Progenitor cell of endocrine pancreas (in vitro differentiated cells): Measurements from ENCODE around the gene SMOC2. TPM values are rescaled to one million over a fixed set of nuclear protein-coding genes. Genes with fewer than 3 reads are reported as not detected.

Source experiments
- DNase-seq: peaks from one replicate; pipeline ENCODE4 v3.0.0; 2021; ENCODE audit warnings: low spot score; ENCODE audit not compliant: unreplicated experiment
- H3K27ac Mint-ChIP-seq: 2 replicates; pipeline ENCODE4 v1.8.0; 2021; ENCODE audit warnings: mild to moderate bottlenecking, moderate library complexity, mixed read lengths
- H3K27me3 Mint-ChIP-seq: 2 replicates; pipeline ENCODE4 v1.8.0; 2021; ENCODE audit warnings: mixed read lengths
- H3K36me3 Mint-ChIP-seq: 2 replicates; pipeline ENCODE4 v1.8.0; 2022; ENCODE audit warnings: mixed read lengths; ENCODE audit not compliant: insufficient read depth
- H3K4me1 Mint-ChIP-seq: 2 replicates; pipeline ENCODE4 v1.8.0; 2021; ENCODE audit warnings: low read depth, mixed read lengths
- H3K4me3 Mint-ChIP-seq: 2 replicates; pipeline ENCODE4 v1.8.0; 2021; ENCODE audit warnings: low read depth, mild to moderate bottlenecking, moderate library complexity, mixed read lengths
- H3K9me3 Mint-ChIP-seq: 2 replicates; pipeline ENCODE4 v1.8.0; 2021; ENCODE audit warnings: low read depth, mixed read lengths
- CTCF ChIP-seq: fragments of 200-600 bp; sonication (generic); IDR thresholded peaks from one replicate; pipeline ENCODE4 v1.5.0; 2021; ENCODE audit warnings: antibody characterized with exemption, mild to moderate bottlenecking; ENCODE audit not compliant: unreplicated experiment
- long read RNA-seq: library from polyadenylated mRNA; unstranded; transcript quantifications from one replicate; pipeline ENCODE4 v2.0.0, GENCODE V29; 2020
- total RNA-seq: library from RNA; stranded (reverse); gene quantifications from 2 replicates; pipeline ENCODE4 v1.2.1, GENCODE V29; 2021

Gene SMOC2
- 4.8 and 5.9 TPM in 2 replicates for total RNA-seq
- long read RNA-seq, transcript SMOC2-202 (13 exons, 3,117 nt) = major isoform, 5 of 14 reads
- long read RNA-seq, partial matches to known transcripts = 3 of 14 reads
- long read RNA-seq, other reads (novel, unspliced or antisense) = 4 of 14 reads

GRCh38 chr6:168440520-168441433 is at the start of gene SMOC2:
SMOC2 (plus strand) TSS chr6:168441184; CDS start chr6:168441371, 187 bp downstream.
- peak within 1 kb of the TSS; percentile 74 for H3K4me3 Mint-ChIP-seq
- no peak for TF ChIP-seq CTCF
- H3K9me3 Mint-ChIP-seq = peaks cover 2% of the 10 kb centered on the region
- H3K4me1 Mint-ChIP-seq = peaks cover 10% of the 10 kb centered on the region
- no peak for DNase-seq
- peaks cover 3% of the 10 kb centered on the region for H3K36me3 Mint-ChIP-seq
- peak within 1 kb of the TSS; percentile 27 for H3K27ac Mint-ChIP-seq
- H3K27me3 Mint-ChIP-seq = peaks cover 81% of the 10 kb centered on the region

- H3K4me1 Mint-ChIP-seq = peaks cover 29% of the 10 kb centered on the region
- peaks cover 16% of the 10 kb centered on the region for H3K27me3 Mint-ChIP-seq
- TF ChIP-seq CTCF = no peak
- H3K4me3 Mint-ChIP-seq = no peak overlapping the region
- no peak overlapping the region for H3K27ac Mint-ChIP-seq
- peaks cover 1% of the 10 kb centered on the region for H3K36me3 Mint-ChIP-seq
- no peak for DNase-seq
- peaks cover 4% of the 10 kb centered on the region for H3K9me3 Mint-ChIP-seq
Measured at GRCh38 chr6:168393126-168393870, 47.7 kb upstream of the SMOC2 start.

GRCh38 chr6:168394606-168395005 is 46.4 kb upstream of the SMOC2 start:
- DNase-seq = no peak
- Mint-ChIP-seq H3K4me3 (no peak overlapping the region), H3K27me3 (peaks cover 18% of the 10 kb centered on the region), H3K27ac (no peak overlapping the region), H3K36me3 (peaks cover 1% of the 10 kb centered on the region), H3K4me1 (peaks cover 20% of the 10 kb centered on the region), H3K9me3 (peaks cover 8% of the 10 kb centered on the region)
- TF ChIP-seq CTCF = no peak

DNA sequence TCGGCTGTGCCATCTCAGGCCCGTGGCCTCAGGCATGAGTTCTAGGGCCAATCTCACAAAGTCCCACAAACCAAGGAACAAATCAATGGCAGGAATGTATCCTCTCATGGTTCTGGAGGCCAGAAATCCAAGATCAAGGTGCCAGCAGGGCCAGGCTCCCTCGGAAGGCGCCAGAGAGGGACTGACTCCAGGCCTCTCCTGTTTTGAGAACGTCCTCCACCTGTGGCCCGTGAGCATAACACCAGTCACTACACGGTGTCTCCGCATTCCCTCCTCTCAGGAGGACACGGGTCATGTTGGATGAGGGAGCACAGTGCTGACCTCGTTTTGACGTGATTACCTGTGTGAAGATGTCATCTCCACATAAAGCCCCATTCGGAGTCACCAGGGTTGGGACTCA is 45.0 kb upstream of the SMOC2 start:
- Mint-ChIP-seq H3K9me3 (peaks cover 13% of the 10 kb centered on the region), H3K27ac (no peak overlapping the region), H3K4me1 (peaks cover 8% of the 10 kb centered on the region), H3K27me3 (peaks cover 20% of the 10 kb centered on the region), H3K36me3 (peaks cover 1% of the 10 kb centered on the region), H3K4me3 (no peak overlapping the region)
- TF ChIP-seq CTCF = no peak
- DNase-seq = no peak

GRCh38 chr6:168396561-168396960 is 44.4 kb upstream of the SMOC2 start:
- H3K36me3 Mint-ChIP-seq = peaks cover 1% of the 10 kb centered on the region
- H3K27me3 Mint-ChIP-seq = peaks cover 20% of the 10 kb centered on the region
- DNase-seq = no peak
- peaks cover 13% of the 10 kb centered on the region for H3K9me3 Mint-ChIP-seq
- no peak overlapping the region for H3K4me3 Mint-ChIP-seq
- H3K4me1 Mint-ChIP-seq = peaks cover 5% of the 10 kb centered on the region
- no peak for TF ChIP-seq CTCF
- H3K27ac Mint-ChIP-seq = no peak overlapping the region
